ENCODE measurements around the gene BHLHE40. TPM values are rescaled to one million over a fixed set of nuclear protein-coding genes. Genes with fewer than 3 reads are reported as not detected.
"Not testable (repeated sequence)": the region's sequence is repeated elsewhere in the genome, so short reads cannot be mapped to it uniquely, and the experiment has no call there.

The BHLHE40 gene
- total RNA-seq, 1 donor from 2014 or later, result 0.21 TPM

DNA sequence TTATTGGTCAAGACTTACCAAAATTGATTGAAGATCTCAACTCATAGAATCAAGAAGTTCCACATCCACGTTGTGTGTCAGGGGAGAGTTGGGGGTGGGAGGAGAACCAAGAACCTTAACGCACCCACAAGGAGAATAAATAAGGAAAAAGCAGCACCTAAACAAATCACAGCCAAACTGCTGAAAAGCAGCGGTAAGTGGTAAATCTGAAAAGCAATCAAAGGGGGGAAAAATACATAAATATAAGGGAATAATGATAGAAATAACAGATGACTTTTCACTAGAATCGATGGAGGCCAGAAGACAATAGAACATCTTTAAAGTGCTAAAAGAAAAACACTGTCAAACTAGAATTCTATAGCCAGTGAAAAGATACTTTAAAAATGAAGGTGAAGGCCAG lies 20.1 kb upstream of the BHLHE40 start:
- Mint-ChIP-seq H3K27me3 (ENCODE audit: low read depth) (peaks cover 4% of the 10 kb centered on the region), H3K36me3 (ENCODE audit: low read depth) (peaks cover 2% of the 10 kb centered on the region), H3K4me3 (no peak overlapping the region), H3K9me3 (peaks cover 4% of the 10 kb centered on the region), H3K4me1 (no peaks in the 10 kb centered on the region), H3K27ac (ENCODE audit: unreplicated experiment) (no peak overlapping the region)
- DNase-seq (ENCODE audit: low read depth, low spot score), result no peak
- TF ChIP-seq, protein P1, sequence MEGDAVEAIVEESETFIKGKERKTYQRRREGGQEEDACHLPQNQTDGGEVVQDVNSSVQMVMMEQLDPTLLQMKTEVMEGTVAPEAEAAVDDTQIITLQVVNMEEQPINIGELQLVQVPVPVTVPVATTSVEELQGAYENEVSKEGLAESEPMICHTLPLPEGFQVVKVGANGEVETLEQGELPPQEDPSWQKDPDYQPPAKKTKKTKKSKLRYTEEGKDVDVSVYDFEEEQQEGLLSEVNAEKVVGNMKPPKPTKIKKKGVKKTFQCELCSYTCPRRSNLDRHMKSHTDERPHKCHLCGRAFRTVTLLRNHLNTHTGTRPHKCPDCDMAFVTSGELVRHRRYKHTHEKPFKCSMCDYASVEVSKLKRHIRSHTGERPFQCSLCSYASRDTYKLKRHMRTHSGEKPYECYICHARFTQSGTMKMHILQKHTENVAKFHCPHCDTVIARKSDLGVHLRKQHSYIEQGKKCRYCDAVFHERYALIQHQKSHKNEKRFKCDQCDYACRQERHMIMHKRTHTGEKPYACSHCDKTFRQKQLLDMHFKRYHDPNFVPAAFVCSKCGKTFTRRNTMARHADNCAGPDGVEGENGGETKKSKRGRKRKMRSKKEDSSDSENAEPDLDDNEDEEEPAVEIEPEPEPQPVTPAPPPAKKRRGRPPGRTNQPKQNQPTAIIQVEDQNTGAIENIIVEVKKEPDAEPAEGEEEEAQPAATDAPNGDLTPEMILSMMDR (conservative IDR thresholded peaks at IDR 0.05), result no peak

DNA sequence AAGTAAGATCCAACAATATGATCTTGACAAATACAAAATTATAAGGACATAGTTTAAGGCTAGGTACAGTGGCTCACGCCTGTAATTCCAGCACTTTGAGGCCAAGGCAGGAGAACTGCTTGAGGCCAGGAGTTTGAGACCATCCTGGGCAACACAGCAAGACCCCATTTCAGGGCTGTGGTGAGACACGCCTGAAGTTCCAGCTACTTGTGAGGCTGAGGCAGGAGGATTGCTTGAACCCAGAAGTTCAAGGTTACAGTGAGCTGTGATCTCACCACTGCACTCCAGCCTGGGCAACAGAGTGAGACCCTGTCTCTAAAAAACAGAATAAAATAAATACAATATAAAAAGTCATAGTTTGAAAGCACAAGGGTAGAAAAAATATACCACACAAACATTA lies 17.4 kb upstream of the BHLHE40 start:
- not testable (repeated sequence) for H3K9me3 Mint-ChIP-seq; H3K4me1 Mint-ChIP-seq; H3K27ac Mint-ChIP-seq (ENCODE audit: unreplicated experiment); H3K4me3 Mint-ChIP-seq; H3K27me3 Mint-ChIP-seq (ENCODE audit: low read depth); H3K36me3 Mint-ChIP-seq (ENCODE audit: low read depth); DNase-seq (ENCODE audit: low read depth, low spot score)

DNA sequence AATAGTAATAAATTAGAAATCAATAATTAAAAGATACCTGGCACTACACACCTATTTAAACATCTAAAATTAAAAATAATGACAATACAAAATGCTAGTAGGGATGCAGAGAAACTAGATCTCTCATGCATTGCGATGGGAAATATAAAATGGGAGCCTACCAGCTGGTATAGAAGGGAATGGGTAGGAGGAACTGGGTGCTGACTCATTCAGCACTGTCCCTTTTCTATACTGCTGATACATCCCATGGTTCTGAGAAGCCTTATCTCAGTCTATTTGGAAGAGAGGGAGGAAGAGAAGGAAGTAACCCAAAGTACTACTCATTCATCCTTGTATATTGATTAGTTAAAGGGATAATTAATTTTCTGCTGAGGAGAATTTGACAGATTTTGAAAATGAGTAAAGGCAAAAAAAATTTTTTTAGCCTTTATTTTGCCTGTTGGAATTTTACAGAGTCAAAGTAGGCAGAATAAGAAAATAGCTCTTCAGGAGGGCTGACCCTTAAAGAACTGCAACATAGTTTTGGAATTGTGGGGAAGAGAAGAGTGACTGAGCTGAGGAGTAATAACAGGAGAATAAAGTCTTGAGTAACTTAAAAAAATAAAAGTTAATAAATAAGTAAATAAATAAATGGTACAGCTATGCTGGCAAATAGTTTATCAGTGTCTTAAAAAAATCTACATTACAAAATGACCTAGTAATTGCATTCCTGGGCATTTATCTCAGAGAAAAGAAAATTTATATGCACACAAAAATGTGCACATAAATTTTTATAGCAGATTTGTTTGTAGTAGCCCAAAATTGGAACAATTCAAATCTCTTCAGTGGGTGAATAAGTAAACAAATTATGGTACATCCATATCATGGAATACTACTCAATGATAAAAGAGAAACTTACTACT lies 15.3 kb upstream of the BHLHE40 start:
- Mint-ChIP-seq H3K36me3 (ENCODE audit: low read depth) (peaks cover 3% of the 10 kb centered on the region), H3K4me1 (no peaks in the 10 kb centered on the region), H3K4me3 (no peak overlapping the region), H3K27me3 (ENCODE audit: low read depth) (peaks cover 13% of the 10 kb centered on the region), H3K27ac (ENCODE audit: unreplicated experiment) (no peak overlapping the region), H3K9me3 (peaks cover 3% of the 10 kb centered on the region)
- no peak for DNase-seq (ENCODE audit: low read depth, low spot score)
- TF ChIP-seq, protein P1 (conservative IDR thresholded peaks at IDR 0.05), result no peak

DNA sequence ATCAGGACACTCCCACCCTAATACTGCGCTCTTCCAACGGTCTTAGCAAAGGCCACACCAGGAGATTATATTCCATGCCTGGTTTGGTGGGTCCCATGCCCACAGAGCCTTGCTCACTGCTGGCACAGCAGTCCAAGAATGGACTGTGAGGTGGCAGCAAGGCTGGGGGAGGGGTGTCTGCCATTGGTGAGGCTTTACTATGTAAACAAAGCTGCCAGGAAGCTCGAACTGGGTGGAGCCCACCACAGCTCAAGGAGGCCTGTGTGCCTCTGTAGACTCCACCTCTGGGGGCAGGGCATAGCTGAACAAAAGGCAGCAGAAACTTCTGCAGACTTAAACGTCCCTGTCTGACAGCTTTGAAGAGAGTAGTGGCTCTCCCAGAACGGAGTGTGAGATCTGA lies 13.2 kb upstream of the BHLHE40 start:
- H3K4me1 Mint-ChIP-seq; H3K27ac Mint-ChIP-seq (ENCODE audit: unreplicated experiment); DNase-seq (ENCODE audit: low read depth, low spot score); H3K9me3 Mint-ChIP-seq; H3K36me3 Mint-ChIP-seq (ENCODE audit: low read depth); H3K4me3 Mint-ChIP-seq: not testable (repeated sequence)
- H3K27me3 Mint-ChIP-seq (ENCODE audit: low read depth), result peaks cover 14% of the 10 kb centered on the region

DNA sequence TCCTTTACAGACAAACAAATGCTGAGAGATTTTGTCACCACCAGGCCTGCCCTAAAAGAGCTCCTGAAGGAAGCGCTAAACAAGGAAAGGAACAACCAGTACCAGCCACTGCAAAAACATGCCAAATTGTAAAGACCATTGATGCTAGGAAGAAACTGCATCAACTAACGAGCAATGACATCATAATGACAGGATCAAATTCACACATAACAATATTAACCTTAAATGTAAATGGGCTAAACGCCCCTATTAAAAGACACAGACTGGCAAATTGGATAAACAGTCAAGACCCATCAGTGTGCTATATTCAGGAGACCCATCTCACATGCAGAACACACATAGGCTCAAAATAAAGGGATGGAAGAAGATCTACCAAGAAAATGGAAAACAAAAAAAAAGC lies 11.6 kb upstream of the BHLHE40 start:
- not testable (repeated sequence) for H3K9me3 Mint-ChIP-seq; H3K4me1 Mint-ChIP-seq; H3K27ac Mint-ChIP-seq (ENCODE audit: unreplicated experiment); DNase-seq (ENCODE audit: low read depth, low spot score); H3K4me3 Mint-ChIP-seq; H3K36me3 Mint-ChIP-seq (ENCODE audit: low read depth)
- H3K27me3 Mint-ChIP-seq (ENCODE audit: low read depth), result peaks cover 14% of the 10 kb centered on the region

DNA sequence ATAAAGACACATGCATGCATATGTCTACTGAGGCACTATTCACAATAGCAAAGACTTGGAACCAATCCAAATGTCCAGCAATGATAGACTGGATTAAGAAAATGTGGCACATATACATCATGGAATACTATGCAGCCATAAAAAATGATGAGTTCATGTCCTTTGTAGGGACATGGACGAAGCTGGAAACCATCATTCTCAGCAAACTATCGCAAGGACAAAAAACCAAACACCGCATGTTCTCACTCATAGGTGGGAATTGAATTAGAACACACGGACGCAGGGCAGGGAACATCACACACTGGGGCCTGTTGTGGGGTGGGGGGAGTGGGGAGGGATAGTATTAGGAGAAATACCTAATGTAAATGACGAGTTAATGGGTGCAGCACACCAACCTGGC lies 7.8 kb upstream of the BHLHE40 start:
- H3K27me3 Mint-ChIP-seq (ENCODE audit: low read depth), result peaks cover 29% of the 10 kb centered on the region
- H3K27ac Mint-ChIP-seq (ENCODE audit: unreplicated experiment); H3K36me3 Mint-ChIP-seq (ENCODE audit: low read depth); H3K9me3 Mint-ChIP-seq; H3K4me3 Mint-ChIP-seq; DNase-seq (ENCODE audit: low read depth, low spot score); H3K4me1 Mint-ChIP-seq: not testable (repeated sequence)

DNA sequence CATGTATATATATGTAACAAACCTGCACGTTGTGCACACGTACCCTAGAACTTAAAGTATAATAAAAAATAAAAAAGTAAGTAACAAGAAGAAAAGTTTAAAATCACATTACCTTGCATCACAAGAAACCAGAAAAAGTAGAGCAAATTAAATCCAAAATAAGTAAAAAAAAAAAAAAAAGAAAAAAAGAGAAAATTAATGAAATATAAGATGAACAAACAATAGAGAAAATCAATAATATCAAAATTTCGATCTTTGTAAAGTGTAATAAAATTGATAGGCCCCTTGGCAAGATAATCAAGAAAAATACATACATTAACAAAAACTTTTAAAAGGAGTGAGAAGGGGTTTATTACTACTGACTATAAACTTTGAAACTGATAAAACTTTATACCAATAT lies 7.4 kb upstream of the BHLHE40 start:
- H3K4me1 Mint-ChIP-seq, result peaks cover 4% of the 10 kb centered on the region
- H3K4me3 Mint-ChIP-seq, result no peak overlapping the region
- peaks cover 3% of the 10 kb centered on the region for H3K36me3 Mint-ChIP-seq (ENCODE audit: low read depth)
- H3K27ac Mint-ChIP-seq (ENCODE audit: unreplicated experiment), result no peak overlapping the region
- TF ChIP-seq, protein P1 (conservative IDR thresholded peaks at IDR 0.05), result no peak
- DNase-seq (ENCODE audit: low read depth, low spot score), result no peak
- peaks cover 2% of the 10 kb centered on the region for H3K9me3 Mint-ChIP-seq
- peaks cover 33% of the 10 kb centered on the region for H3K27me3 Mint-ChIP-seq (ENCODE audit: low read depth)

Measured in neural crest cell (in vitro differentiated cells).